MCF 10A (cell line): ENCODE measurements around the gene CD44. TPM values are rescaled to one million over a fixed set of nuclear protein-coding genes. Genes with fewer than 3 reads are reported as not detected.

Source experiments
- BruUV-seq: library from RNA; stranded (reverse); fragments of 400-500 nt; replicated peaks from 2 replicates; lab custom pipeline; 2021; lab: Mats Ljungman, UMichigan
- CTCF ChIA-PET: fragments of 300-600 bp; sonication (Branson Sonifier 250); formaldehyde crosslinking; extraction: SDS; loops from one replicate; lab custom pipeline; 2021; ENCODE audit warnings: antibody characterized with exemption, inconsistent platforms; lab: Yijun Ruan, JAX
- POLR2A ChIA-PET: fragments of 300-600, 350-650 bp; sonication (Branson Sonifier 250); formaldehyde crosslinking; extraction: SDS; loops from one replicate; lab custom pipeline; 2020; ENCODE audit warnings: antibody characterized with exemption, inconsistent platforms; lab: Yijun Ruan, JAX
- DNase-seq: peaks from one replicate; pipeline ENCODE4 v3.0.0-alpha.2; 2018; ENCODE audit not compliant: unreplicated experiment
- H3K27ac Mint-ChIP-seq: one replicate; pipeline ENCODE4 v1.8.0; 2022; ENCODE audit warnings: mild to moderate bottlenecking, low read depth, mixed read lengths; ENCODE audit not compliant: unreplicated experiment
- H3K27me3 Mint-ChIP-seq: one replicate; pipeline ENCODE4 v1.8.0; 2022; ENCODE audit warnings: mixed read lengths; ENCODE audit not compliant: insufficient read depth, unreplicated experiment
- H3K36me3 Mint-ChIP-seq: one replicate; pipeline ENCODE4 v1.8.0; 2022; ENCODE audit warnings: mild to moderate bottlenecking, moderate library complexity, mixed read lengths; ENCODE audit not compliant: insufficient read depth, unreplicated experiment
- H3K4me1 Mint-ChIP-seq: one replicate; pipeline ENCODE4 v1.8.0; 2022; ENCODE audit warnings: mixed read lengths; ENCODE audit not compliant: insufficient read depth, unreplicated experiment
- H3K4me3 Mint-ChIP-seq: one replicate; pipeline ENCODE4 v1.8.0; 2022; ENCODE audit warnings: mild to moderate bottlenecking, moderate library complexity, mixed read lengths; ENCODE audit not compliant: unreplicated experiment
- H3K9me3 Mint-ChIP-seq: one replicate; pipeline ENCODE4 v1.8.0; 2022; ENCODE audit warnings: mixed read lengths; ENCODE audit not compliant: unreplicated experiment
- CTCF ChIP-seq: fragments of 200-600 bp; IDR thresholded peaks from one replicate; pipeline ENCODE4 v1.8.0; 2022; ENCODE audit warnings: antibody characterized with exemption, mild to moderate bottlenecking; ENCODE audit not compliant: unreplicated experiment
- intact Hi-C: fragments of 100-400 bp; cut with micrococcal nuclease; formaldehyde crosslinking; loops from 2 replicates; pipeline ENCODE4 v1.14.1; 2022
- total RNA-seq: library from RNA; stranded (reverse); gene quantifications from 2 replicates; pipeline ENCODE4 v1.2.3, GENCODE V29; 2022

The CD44 gene
- total RNA-seq, 1 experiment from 2014 or later = 446 TPM

DNA sequence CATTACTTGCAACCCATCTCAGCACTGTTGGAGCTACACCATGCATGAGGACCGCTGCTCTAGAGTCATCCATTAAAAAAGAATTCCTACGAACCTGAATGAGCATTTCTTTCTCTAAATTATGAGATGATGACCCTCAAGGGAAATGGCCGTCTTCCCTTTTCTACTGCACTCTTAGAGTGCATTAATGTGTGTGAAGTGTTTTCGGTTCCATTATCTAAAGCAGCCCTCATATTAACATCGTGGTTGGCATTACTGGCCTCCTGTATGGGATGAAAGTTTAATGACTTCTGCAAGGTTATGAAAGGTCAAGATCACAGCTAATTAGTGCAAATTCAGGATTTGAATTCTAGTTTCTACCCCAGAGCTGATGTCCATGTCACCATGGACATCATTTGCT lies 16.7 kb downstream of the CD44 start:
- intact Hi-C loops = no loop called here
- no peak for DNase-seq
- Mint-ChIP-seq H3K27ac (no peak overlapping the region), H3K4me1 (peaks cover 55% of the 10 kb centered on the region), H3K27me3 (no peaks in the 10 kb centered on the region), H3K36me3 (peaks cover 16% of the 10 kb centered on the region), H3K4me3 (no peak overlapping the region), H3K9me3 (no peaks in the 10 kb centered on the region)
- BruUV-seq = no TSS peak
- TF ChIP-seq CTCF = no peak
- CTCF ChIA-PET = interaction anchor here (0.7 to 1.5 kb wide), 5 partner anchors 11 to 212 kb away, joined by 3 to 5 read pairs (median 4); no protein-coding TSS in a partner anchor
- POLR2A ChIA-PET = interaction anchor here (1.5 to 15.7 kb wide), 5 partner anchors 7 to 115 kb away, joined by 4 to 233 read pairs (median 6); no protein-coding TSS in a partner anchor

DNA sequence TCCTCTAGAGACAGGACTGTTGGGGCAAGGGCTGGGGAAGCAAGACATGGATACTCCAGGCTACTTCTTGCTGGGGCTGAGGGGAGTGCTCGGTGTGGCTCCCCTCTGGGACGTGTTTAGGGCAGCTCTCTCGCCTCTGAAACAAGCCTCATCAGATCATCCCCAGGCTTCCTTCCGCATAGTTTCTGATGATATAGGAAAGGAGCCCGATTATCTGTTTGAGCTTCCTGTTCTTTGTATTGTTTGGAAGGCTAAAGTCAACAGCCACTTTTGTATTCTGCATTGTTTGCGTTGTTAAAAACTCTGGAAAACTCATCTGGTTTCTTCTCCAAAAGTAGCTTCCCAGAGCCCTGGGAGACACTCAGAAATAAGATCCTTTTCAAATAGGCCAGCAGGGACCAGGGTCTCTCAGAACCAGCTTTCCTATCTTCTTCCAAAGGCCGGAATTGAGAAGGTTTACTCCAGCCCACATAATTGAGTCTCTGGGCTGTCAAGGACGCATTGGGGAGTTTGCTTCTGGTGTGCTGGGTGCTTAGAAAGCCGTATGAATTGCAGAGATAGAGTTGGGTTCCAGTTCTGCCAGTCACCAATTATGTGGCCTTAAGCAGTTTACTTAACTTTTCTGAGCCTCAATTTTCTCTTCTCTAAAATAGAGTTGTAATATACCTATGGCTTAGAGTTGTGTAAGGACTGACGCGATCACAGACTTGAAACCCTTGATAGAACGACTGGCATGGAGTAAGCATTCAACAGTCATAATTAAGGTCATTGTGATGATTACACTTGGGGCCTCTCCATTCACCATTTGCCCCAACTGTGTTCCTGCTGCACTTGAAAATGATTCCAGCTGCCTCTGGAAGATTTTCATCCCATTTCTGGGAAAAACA lies 19.1 kb downstream of the CD44 start:
- no peak for DNase-seq
- POLR2A ChIA-PET = interaction anchor here (0.6 to 15.7 kb wide), 19 partner anchors 9 to 844 kb away, joined by 3 to 233 read pairs (median 4); partner anchors contain the start of genes APIP, CD44 and PDHX

GRCh38 chr11:35158701-35159510 lies 19.9 kb downstream of the CD44 start:
- Mint-ChIP-seq H3K9me3 (no peaks in the 10 kb centered on the region), H3K27ac (peak overlapping the region; percentile 79), H3K27me3 (no peaks in the 10 kb centered on the region), H3K4me1 (peaks cover 55% of the 10 kb centered on the region), H3K36me3 (peaks cover 13% of the 10 kb centered on the region), H3K4me3 (peak overlapping the region; percentile 34)
- POLR2A ChIA-PET = interaction anchor here (0.6 to 15.7 kb wide), 22 partner anchors 8 to 843 kb away, joined by 3 to 233 read pairs (median 4); partner anchors contain the start of genes APIP, CD44 and PDHX
- CTCF ChIA-PET = interaction anchor here (0.6 to 2.0 kb wide), 13 partner anchors 10 to 234 kb away, joined by 3 to 8 read pairs (median 3); no protein-coding TSS in a partner anchor
- TF ChIP-seq CTCF = no peak
- intact Hi-C loops = no loop called here
- peak; percentile 90 for DNase-seq
- no TSS peak for BruUV-seq

More for the DNA sequence above, 19.1 kb downstream of the CD44 start:
- CTCF ChIA-PET = interaction anchor here (0.6 to 2.0 kb wide), 12 partner anchors 9 to 718 kb away, joined by 3 to 8 read pairs (median 4); no protein-coding TSS in a partner anchor
- intact Hi-C loops = no loop called here
- H3K27me3 Mint-ChIP-seq = no peaks in the 10 kb centered on the region
- H3K27ac Mint-ChIP-seq = peak overlapping the region; percentile 79
- H3K4me1 Mint-ChIP-seq = peaks cover 51% of the 10 kb centered on the region
- no peaks in the 10 kb centered on the region for H3K9me3 Mint-ChIP-seq
- no peak for TF ChIP-seq CTCF
- peaks cover 21% of the 10 kb centered on the region for H3K36me3 Mint-ChIP-seq
- no TSS peak for BruUV-seq
- peak overlapping the region; percentile 34 for H3K4me3 Mint-ChIP-seq
